ENCODE data around the gene HORMAD1. TPM values are rescaled to one million over a fixed set of nuclear protein-coding genes. Genes with fewer than 3 reads are reported as not detected.

The HORMAD1 gene
- total and polyA plus RNA-seq, 2 donors (not counting 3 experiments of a cell fraction or from before 2014, with no cell fraction given): not detected

- dilution Hi-C loops (cut with MboI; ENCODE audit: extremely low pct_ligation_motif_present, low sequenced_read_pairs) (no loop called here), intact Hi-C loops (cut with micrococcal nuclease) (loop anchor here (2.0 kb wide), 1 partner anchor 69 kb away; the partner anchor contains the start of gene CTSS)
- Histone ChIP-seq H3K36me3 (ENCODE audit: control insufficient read depth in 2 of 2, extremely low read depth in 1 of 2, insufficient read depth in 2 of 2, low read length in 2 of 2) (peaks cover 0 to 7% of the 10 kb centered on the region in 2 experiments), H3K79me2 (ENCODE audit: control insufficient read depth, insufficient read depth, low read length) (peaks cover 10% of the 10 kb centered on the region), H3K4me2 (ENCODE audit: insufficient read depth, low read length) (peak overlapping the region; percentile 96), H3K4me1 (ENCODE audit: control insufficient read depth, extremely low read depth, insufficient read depth, low read length) (peaks cover 33% of the 10 kb centered on the region), H2AFZ (ENCODE audit: low read depth, low read length) (no peak overlapping the region), H3K9ac (replicated peaks; ENCODE audit: extremely low read depth, insufficient read depth, low read length) (peak overlapping the region; percentile 82), H3K9me3 (replicated peaks; ENCODE audit: control insufficient read depth, insufficient read depth, low read length) (no peaks in the 10 kb centered on the region), H3K9me1 (replicated peaks; ENCODE audit: control insufficient read depth, extremely low read depth, insufficient read depth, low read length) (no peaks in the 10 kb centered on the region), H3K27ac (ENCODE audit: insufficient read depth, low read depth, low read length) (peak overlapping the region; percentile 32), H4K20me1 (replicated peaks; ENCODE audit: control insufficient read depth, extremely low read depth, insufficient read depth, low read length) (no peaks in the 10 kb centered on the region), H3K27me3 (ENCODE audit: control insufficient read depth in 2 of 2, insufficient read depth in 2 of 2, low read length in 2 of 2) (no peaks in the 10 kb centered on the region), H3K4me3 (replicated peaks in 1 of 3; ENCODE audit: insufficient read depth in 1 of 3, low read depth in 1 of 3, low read length in 3 of 3) (peak overlapping the region; percentile 58 to 96 (median 87))
- TF ChIP-seq MYC (IDR thresholded peaks at IDR 0.05; ENCODE audit: low read depth, low read length) (no peak), GATA2 (IDR thresholded peaks at IDR 0.05; ENCODE audit: insufficient read depth, insufficient read length, low read depth, low read length) (no peak), FOS (IDR thresholded peaks at IDR 0.05; ENCODE audit: borderline replicate concordance, insufficient read depth, low read length) (no peak), MAX (IDR thresholded peaks at IDR 0.05; ENCODE audit: insufficient read depth, insufficient read length) (no peak), EZH2 (IDR thresholded peaks at IDR 0.05; ENCODE audit: borderline replicate concordance, low read depth, low read length, severe bottlenecking) (no peak), JUN (IDR thresholded peaks at IDR 0.05; ENCODE audit: borderline replicate concordance, insufficient read depth, insufficient read length, low read depth) (no peak), POLR2AphosphoS5 (IDR thresholded peaks at IDR 0.05; ENCODE audit: insufficient read depth, low read depth, low read length) (no peak), POLR2A (IDR thresholded peaks at IDR 0.05; ENCODE audit: low read depth, low read length) (no peak), CTCF (IDR thresholded peaks at IDR 0.05; ENCODE audit: extremely low read depth in 1 of 2, insufficient read depth in 1 of 2, low read depth in 1 of 2, low read length in 2 of 2) (no peak)
- POLR2A ChIA-PET: interaction anchor here (0.9 kb wide), 1 partner anchor 67 kb away, joined by 3 read pairs; the partner anchor contains the start of gene ENSA
- TSS peak; percentile 68 for BruUV-seq (replicated peaks)
- DNase-seq (ENCODE audit: low read depth, low spot score) (peak; percentile 32), FAIRE-seq (no peak)
- CTCF ChIA-PET: interaction anchor here (0.7 to 2.6 kb wide), 5 partner anchors 25 to 135 kb away, joined by 3 to 14 read pairs (median 5); partner anchors contain the start of gene CTSK
Observed at GRCh38 chr1:150696162-150696561, 24.5 kb downstream of the HORMAD1 start.

Data from endothelial cell of umbilical vein (primary cell).